BLaER1 (cell line): ENCODE data around the gene PCDHGA6.
"Not testable (repeated sequence)": the region's sequence is repeated elsewhere in the genome, so short reads cannot be mapped to it uniquely, and the experiment has no call there.

Experiments used
- H3K27ac ChIP-seq: shearing (Covaris generic); formaldehyde crosslinking; 2 replicates; pipeline ENCODE4 v1.8.1; 2022
- H3K27me3 ChIP-seq: shearing (Covaris generic); formaldehyde crosslinking; 2 replicates; pipeline ENCODE4 v1.8.1; 2022
- H3K36me3 ChIP-seq: shearing (Covaris generic); formaldehyde crosslinking; 2 replicates; pipeline ENCODE4 v1.8.1; 2022
- H3K4me1 ChIP-seq: shearing (Covaris generic); formaldehyde crosslinking; 2 replicates; pipeline ENCODE4 v1.8.1; 2022
- H3K4me2 ChIP-seq: shearing (Covaris generic); formaldehyde crosslinking; 2 replicates; pipeline ENCODE4 v1.8.1; 2022
- H3K4me3 ChIP-seq: shearing (Covaris generic); formaldehyde crosslinking; 2 replicates; pipeline ENCODE4 v1.8.1; 2022
- H3K9ac ChIP-seq: shearing (Covaris generic); formaldehyde crosslinking; 2 replicates; pipeline ENCODE4 v1.8.1; 2022
- H3K9me3 ChIP-seq: shearing (Covaris generic); formaldehyde crosslinking; 2 replicates; pipeline ENCODE4 v1.8.1; 2022
- H4K20me1 ChIP-seq: shearing (Covaris generic); formaldehyde crosslinking; 2 replicates; pipeline ENCODE4 v1.8.1; 2022
- Cebpa-rat ChIP-seq: shearing (Covaris generic); IDR thresholded peaks from 2 replicates; pipeline ENCODE4 v1.8.1; 2022

The PCDHGA6 gene

GRCh38 chr5:141343242-141343952 is 30.3 kb upstream of the PCDHGA6 start, which contains the start of gene PCDHGA3:
Gene PCDHGA3 (plus strand): TSS chr5:141343829. CDS start chr5:141344034, 205 bp downstream.
- Histone ChIP-seq H3K4me1 (no peaks in the 10 kb centered on the region), H4K20me1 (no peaks in the 10 kb centered on the region), H3K36me3 (0 out of 2 replicates have a peak, but pooled peaks cover 12% of the 10 kb centered on the region), H3K9me3 (peaks cover 88% of the 10 kb centered on the region), H3K4me3 (no peak within 1 kb of the TSS), H3K4me2 (no peak within 1 kb of the TSS), H3K9ac (no peak within 1 kb of the TSS), H3K27ac (no peak within 1 kb of the TSS), H3K27me3 (no peaks in the 10 kb centered on the region)
- no peak for TF ChIP-seq Cebpa-rat

DNA sequence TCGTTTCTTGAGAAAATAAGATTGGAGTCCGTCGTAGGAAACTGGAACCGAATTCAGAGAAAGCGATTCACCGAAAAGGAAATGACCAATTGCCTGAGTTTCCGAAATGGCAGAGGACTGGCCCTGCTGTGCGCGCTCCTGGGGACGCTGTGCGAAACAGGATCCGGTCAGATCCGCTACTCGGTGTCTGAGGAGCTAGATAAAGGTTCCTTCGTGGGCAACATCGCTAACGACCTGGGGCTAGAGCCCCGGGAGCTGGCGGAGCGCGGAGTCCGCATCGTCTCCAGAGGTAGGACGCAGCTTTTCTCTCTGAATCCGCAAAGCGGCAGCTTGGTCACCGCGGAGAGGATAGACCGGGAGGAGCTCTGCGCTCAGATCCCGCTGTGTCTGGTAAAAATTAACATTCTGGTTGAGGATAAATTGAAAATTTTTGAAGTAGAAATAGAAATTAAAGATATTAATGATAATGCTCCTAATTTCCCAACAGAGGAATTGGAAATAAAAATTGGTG is 29.7 kb upstream of the PCDHGA6 start:
- TF ChIP-seq Cebpa-rat = no peak
- H3K9me3 ChIP-seq = peaks cover 87% of the 10 kb centered on the region
- H3K36me3 ChIP-seq = 0 out of 2 replicates have a peak, but pooled peaks cover 10% of the 10 kb centered on the region
- no peak overlapping the region for H3K4me2 ChIP-seq
- no peak overlapping the region for H3K4me3 ChIP-seq
- H3K9ac ChIP-seq = no peak overlapping the region
- H3K27ac ChIP-seq = no peak overlapping the region
- H3K4me1 ChIP-seq = no peaks in the 10 kb centered on the region
- H3K27me3 ChIP-seq = no peaks in the 10 kb centered on the region
- H4K20me1 ChIP-seq = no peaks in the 10 kb centered on the region

- no peak overlapping the region for H3K9ac ChIP-seq
- H3K4me1 ChIP-seq = no peaks in the 10 kb centered on the region
- H3K36me3 ChIP-seq = 0 out of 2 replicates have a peak, but pooled peaks cover 6% of the 10 kb centered on the region
- no peak overlapping the region for H3K4me3 ChIP-seq
- no peak for TF ChIP-seq Cebpa-rat
- no peak overlapping the region for H3K4me2 ChIP-seq
- H3K27me3 ChIP-seq = no peaks in the 10 kb centered on the region
- no peaks in the 10 kb centered on the region for H4K20me1 ChIP-seq
- peaks cover 84% of the 10 kb centered on the region for H3K9me3 ChIP-seq
- H3K27ac ChIP-seq = no peak overlapping the region
Measured at GRCh38 chr5:141345327-141345726, 28.4 kb upstream of the PCDHGA6 start.

DNA sequence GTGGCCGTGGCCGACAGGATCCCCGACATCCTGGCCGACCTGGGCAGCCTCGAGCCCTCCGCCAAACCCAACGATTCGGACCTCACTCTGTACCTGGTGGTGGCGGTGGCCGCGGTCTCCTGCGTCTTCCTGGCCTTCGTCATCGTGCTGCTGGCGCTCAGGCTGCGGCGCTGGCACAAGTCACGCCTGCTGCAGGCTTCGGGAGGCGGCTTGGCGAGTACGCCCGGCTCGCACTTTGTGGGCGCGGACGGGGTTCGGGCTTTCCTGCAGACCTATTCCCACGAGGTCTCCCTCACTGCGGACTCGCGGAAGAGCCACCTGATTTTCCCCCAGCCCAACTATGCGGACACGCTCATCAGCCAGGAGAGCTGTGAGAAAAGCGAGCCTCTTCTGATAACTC is 27.7 kb upstream of the PCDHGA6 start:
- H3K4me3 ChIP-seq, H3K27ac ChIP-seq: not testable (repeated sequence)
- peaks cover 84% of the 10 kb centered on the region for H3K9me3 ChIP-seq

GRCh38 chr5:141349917-141350619 is 23.6 kb upstream of the PCDHGA6 start, which contains the start of gene PCDHGB1:
Gene PCDHGB1 (plus strand): TSS chr5:141350099. CDS start chr5:141350261, 162 bp downstream.
- no peaks in the 10 kb centered on the region for H3K36me3 ChIP-seq
- no peak within 1 kb of the TSS for H3K9ac ChIP-seq
- no peak within 1 kb of the TSS for H3K4me2 ChIP-seq
- no peaks in the 10 kb centered on the region for H3K27me3 ChIP-seq
- H3K9me3 ChIP-seq = peaks cover 79% of the 10 kb centered on the region
- no peak within 1 kb of the TSS for H3K27ac ChIP-seq
- no peaks in the 10 kb centered on the region for H3K4me1 ChIP-seq
- no peak within 1 kb of the TSS for H3K4me3 ChIP-seq
- TF ChIP-seq Cebpa-rat = no peak
- H4K20me1 ChIP-seq = no peaks in the 10 kb centered on the region

More for the DNA sequence above, 27.7 kb upstream of the PCDHGA6 start:
- H4K20me1 ChIP-seq, H3K4me2 ChIP-seq, H3K27me3 ChIP-seq, H3K4me1 ChIP-seq, H3K9ac ChIP-seq, H3K36me3 ChIP-seq: not testable (repeated sequence)

DNA sequence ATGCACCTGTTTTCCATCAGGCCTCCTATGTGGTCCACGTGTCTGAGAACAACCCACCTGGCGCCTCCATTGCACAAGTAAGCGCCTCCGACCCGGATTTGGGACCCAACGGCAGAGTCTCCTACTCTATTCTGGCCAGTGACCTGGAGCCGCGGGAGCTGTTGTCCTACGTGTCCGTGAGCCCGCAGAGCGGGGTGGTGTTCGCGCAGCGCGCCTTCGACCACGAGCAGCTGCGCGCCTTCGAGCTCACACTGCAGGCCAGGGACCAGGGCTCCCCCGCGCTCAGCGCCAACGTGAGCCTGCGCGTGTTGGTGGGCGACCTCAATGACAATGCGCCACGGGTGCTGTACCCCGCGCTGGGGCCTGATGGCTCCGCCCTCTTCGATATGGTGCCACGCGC is 22.1 kb upstream of the PCDHGA6 start:
- no peaks in the 10 kb centered on the region for H3K4me1 ChIP-seq
- no peak overlapping the region for H3K4me2 ChIP-seq
- no peak for TF ChIP-seq Cebpa-rat
- no peak overlapping the region for H3K27ac ChIP-seq
- no peak overlapping the region for H3K9ac ChIP-seq
- H3K27me3 ChIP-seq = no peaks in the 10 kb centered on the region
- H3K36me3 ChIP-seq = no peaks in the 10 kb centered on the region
- H4K20me1 ChIP-seq = no peaks in the 10 kb centered on the region
- no peak overlapping the region for H3K4me3 ChIP-seq
- peaks cover 79% of the 10 kb centered on the region for H3K9me3 ChIP-seq

DNA sequence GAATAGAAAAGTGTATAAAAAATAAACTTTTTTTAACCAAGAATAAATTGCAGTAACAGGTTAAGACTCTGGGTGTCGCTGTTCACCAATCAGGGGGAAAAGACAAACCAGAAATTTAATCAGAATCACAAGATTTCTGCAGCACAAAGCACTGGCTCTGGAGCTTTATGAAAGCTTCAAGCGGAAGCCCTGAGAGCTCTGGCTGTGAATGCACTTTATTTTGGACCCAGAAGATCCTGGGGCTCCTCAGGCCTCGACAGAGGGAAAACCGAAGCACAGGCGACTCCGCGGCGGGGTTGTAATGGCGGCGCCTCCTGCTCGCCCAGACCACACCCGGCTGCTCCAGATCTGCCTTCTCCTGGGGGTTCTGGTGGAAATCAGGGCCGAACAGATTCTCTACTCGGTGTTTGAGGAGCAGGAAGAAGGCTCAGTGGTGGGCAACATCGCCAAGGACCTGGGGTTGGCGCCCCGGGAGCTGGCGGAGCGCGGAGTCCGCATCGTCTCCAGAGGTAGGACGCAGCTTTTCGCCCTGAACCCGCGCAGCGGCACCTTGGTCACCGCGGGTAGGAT is 18.7 kb upstream of the PCDHGA6 start, which contains the start of gene PCDHGA4:
PCDHGA4 (plus strand) TSS at position 122 of the 570 bp plus-strand sequence; CDS start at position 209, 87 bp downstream.
- Histone ChIP-seq H3K27me3 (no peaks in the 10 kb centered on the region), H3K9me3 (peaks cover 67% of the 10 kb centered on the region), H3K4me3 (no peak within 1 kb of the TSS), H3K9ac (no peak within 1 kb of the TSS), H3K4me1 (no peaks in the 10 kb centered on the region), H3K4me2 (no peak within 1 kb of the TSS), H3K27ac (no peak within 1 kb of the TSS), H4K20me1 (no peaks in the 10 kb centered on the region), H3K36me3 (no peaks in the 10 kb centered on the region)
- TF ChIP-seq Cebpa-rat = no peak

GRCh38 chr5:141355641-141356040 is 18.1 kb upstream of the PCDHGA6 start:
- H4K20me1 ChIP-seq = no peaks in the 10 kb centered on the region
- no peak overlapping the region for H3K27ac ChIP-seq
- no peaks in the 10 kb centered on the region for H3K36me3 ChIP-seq
- H3K27me3 ChIP-seq = no peaks in the 10 kb centered on the region
- peaks cover 67% of the 10 kb centered on the region for H3K9me3 ChIP-seq
- no peak overlapping the region for H3K9ac ChIP-seq
- no peaks in the 10 kb centered on the region for H3K4me1 ChIP-seq
- no peak overlapping the region for H3K4me2 ChIP-seq
- no peak overlapping the region for H3K4me3 ChIP-seq
- no peak for TF ChIP-seq Cebpa-rat

DNA sequence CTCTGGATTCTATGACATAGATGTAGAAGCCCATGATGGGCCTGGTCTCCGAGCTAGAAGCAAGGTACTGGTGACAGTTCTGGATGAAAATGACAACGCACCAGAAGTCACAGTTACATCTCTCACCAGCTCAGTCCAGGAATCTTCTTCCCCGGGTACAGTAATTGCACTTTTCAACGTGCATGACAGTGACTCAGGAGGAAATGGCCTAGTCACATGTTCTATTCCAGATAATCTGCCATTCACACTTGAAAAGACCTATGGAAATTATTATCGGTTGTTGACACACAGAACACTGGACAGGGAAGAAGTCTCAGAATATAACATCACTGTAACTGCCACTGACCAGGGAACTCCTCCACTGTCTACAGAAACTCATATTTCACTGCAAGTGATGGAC is 17.6 kb upstream of the PCDHGA6 start:
- Histone ChIP-seq H3K27ac (no peak overlapping the region), H3K4me1 (no peaks in the 10 kb centered on the region), H3K9me3 (peaks cover 67% of the 10 kb centered on the region), H3K9ac (no peak overlapping the region), H3K36me3 (no peaks in the 10 kb centered on the region), H3K27me3 (no peaks in the 10 kb centered on the region), H4K20me1 (no peaks in the 10 kb centered on the region), H3K4me2 (no peak overlapping the region), H3K4me3 (no peak overlapping the region)
- no peak for TF ChIP-seq Cebpa-rat

- Histone ChIP-seq H3K4me2 (no peak overlapping the region), H4K20me1 (no peaks in the 10 kb centered on the region), H3K4me1 (no peaks in the 10 kb centered on the region), H3K36me3 (no peaks in the 10 kb centered on the region), H3K9me3 (peaks cover 67% of the 10 kb centered on the region), H3K27ac (no peak overlapping the region), H3K9ac (no peak overlapping the region), H3K4me3 (no peak overlapping the region), H3K27me3 (no peaks in the 10 kb centered on the region)
- TF ChIP-seq Cebpa-rat = no peak
Measured at GRCh38 chr5:141356950-141357349, 16.7 kb upstream of the PCDHGA6 start.
